NOMO-1 treated with DMSO at 0.1 percent for 48 hours (cell line): Measurements from ENCODE around the gene XYLT1.

Experiments
- DNase-seq: peaks from one replicate; lab custom pipeline; 2025; ENCODE audit not compliant: unreplicated experiment; lab: John Stamatoyannopoulos, UW

Gene XYLT1

DNA sequence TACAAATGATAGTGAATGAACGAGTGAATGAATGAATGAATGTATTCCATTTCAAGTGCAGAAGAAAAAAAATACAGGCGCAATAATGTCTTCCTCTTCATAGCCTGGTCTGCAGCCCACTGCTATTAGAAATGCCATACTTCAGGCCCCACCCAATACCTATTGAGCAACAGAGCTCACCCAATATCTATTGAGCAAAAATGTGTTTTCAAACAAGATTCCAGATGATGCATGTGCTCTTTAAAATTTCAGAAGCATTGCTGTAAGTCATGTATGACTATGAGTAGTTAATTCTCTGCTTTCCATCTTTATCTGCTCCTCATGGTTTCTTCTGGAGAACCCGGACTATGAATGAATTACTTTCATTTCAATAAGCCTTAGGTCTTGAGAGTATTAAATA, 308.2 kb downstream of the XYLT1 start:
- DNase-seq = peak; percentile 47

DNA sequence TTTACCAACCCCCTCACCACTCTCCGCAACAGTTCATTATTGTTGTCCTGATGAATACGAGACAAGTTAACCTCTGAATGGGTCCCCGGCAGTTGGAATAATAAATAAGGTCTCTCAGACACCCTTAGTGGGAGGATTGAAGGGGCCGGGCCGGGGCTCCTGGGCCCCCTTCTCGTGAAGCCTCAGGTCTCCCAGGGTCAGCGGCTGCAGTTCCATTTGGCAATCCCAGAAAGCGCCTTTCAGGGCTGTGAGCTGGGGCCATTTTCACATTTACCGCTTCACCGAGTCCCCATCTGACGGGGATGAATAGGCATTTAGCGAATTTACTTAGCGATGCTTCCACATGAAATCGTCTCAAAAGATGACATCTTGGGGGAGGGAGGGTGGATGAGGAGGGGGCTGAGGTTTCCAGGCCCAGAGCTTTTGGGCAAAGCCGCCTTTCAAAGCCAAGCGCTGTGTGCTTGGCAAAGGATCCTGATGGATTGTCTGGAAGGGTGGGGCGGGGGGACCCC, 309.8 kb downstream of the XYLT1 start:
- no peak for DNase-seq

DNA sequence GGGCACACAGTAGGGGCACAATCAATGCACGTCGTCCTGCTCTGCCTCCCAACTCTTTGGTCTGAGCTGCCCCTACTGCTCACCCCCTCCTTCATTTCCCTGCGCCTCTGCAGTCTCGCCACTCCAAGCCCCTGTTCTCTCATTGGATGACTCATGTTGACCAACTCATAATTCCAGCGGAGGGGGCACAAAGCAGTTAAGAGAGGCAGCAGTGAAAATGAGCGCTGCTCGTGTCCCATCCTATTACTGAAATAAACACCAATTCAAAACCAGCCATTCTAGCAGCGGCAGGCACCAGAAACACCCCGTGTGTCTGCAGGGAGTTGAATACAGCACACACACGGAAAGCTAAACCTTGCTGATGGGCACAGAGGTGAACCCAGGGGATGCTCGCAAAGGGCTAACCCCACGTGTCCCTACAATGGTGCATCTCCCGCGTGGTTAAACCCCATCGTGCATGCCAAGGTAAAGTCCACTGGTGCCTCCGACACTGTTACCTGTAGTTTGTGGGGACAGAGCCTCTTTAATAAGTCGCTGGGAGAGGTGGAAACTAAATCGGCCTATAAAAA, 310.4 kb downstream of the XYLT1 start:
- DNase-seq = no peak

DNA sequence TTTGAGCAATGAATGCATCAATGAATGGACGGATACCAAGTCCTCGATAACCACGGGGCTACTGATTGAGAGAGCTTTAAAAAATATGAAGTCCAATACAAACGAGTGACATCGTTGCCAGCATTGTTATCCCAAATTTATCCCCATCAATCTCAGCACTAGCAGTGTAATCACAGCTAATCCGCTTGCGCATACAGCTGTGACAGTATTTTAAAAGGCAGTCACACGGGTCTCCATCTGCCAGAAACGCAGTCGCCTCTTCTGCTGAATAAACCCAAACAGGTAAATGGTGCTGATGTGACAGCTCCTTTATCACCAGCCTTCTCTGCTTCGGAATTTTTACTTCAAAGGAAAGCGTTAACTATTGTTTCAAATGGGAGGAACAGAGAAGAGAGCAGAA, 311.1 kb downstream of the XYLT1 start:
- no peak for DNase-seq

DNA sequence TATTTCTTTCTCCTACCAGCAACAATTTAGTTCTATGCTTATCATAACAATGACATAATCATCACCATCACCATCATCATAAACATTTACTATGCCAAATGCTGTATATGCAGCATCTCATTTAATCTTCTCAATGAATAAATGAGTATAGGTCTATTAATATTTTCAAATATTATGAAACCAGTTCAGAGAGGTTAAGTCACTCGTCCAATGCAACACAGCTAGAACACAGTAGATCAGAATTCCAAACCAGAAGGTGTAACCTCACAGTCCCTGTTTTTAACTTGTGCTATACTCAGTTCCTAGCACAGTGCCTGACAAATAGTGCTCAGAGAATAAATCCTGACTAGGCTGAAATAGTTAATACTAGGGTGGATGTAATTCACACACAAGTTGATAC, 314.8 kb downstream of the XYLT1 start:
- DNase-seq = no peak

DNA sequence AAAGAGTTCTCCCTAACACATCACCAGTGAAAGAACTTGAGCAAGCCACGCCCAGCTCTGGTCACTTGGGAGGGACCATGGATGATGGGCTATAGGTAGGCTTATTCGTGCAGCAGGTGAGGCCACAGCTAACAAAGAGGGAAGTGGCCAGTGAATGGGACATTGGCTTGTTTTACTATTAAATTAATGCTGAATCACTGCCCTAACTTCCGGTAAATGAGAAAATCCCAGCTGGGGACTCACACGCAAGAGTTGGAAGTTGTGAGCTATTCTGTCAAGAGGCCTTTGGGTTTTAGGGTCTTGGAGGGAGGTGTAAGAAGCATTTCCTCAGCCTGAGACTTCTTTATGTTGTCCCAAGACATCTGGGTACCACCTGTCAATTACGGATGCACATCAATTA, 315.3 kb downstream of the XYLT1 start:
- DNase-seq = peak; percentile 72

DNA sequence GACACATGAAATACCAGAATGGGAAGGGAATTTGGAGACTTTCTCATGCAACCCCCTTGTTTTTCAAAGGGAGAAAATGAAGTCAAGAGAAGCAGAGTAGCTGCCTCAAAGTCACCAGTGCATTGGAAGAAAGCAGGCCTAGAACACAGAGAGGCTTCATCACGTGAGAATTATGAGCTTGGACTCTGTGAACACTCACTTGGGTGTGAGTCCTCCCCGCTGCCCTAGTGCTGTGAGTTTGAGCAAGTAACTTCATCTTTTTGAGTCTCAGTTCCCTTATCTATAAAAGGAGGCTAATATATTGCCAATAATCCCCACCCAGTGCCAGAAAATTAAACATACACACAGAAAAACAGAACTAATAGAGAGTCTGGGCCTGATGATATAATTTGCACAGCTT, 315.8 kb downstream of the XYLT1 start:
- DNase-seq = peak; percentile 79

DNA sequence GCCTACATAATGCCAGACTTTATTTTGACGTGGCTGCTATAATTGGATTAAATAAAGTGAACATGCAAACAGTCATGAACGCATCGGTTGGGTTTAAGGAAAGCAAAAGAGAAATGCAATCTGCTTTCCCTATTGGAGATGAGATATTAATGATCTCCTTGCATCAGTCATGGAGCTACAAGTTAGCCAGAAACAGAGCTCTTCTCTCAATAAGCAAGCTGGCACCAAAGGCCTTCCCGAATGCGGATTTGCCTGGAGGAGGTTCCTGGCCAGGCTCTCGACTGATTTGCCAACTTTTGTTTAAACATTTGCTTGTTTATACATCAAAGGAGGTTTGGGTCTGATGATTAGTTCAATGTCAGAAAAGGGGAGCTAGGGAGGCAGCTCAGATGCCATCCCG, 318.4 kb downstream of the XYLT1 start:
- DNase-seq = no peak

DNA sequence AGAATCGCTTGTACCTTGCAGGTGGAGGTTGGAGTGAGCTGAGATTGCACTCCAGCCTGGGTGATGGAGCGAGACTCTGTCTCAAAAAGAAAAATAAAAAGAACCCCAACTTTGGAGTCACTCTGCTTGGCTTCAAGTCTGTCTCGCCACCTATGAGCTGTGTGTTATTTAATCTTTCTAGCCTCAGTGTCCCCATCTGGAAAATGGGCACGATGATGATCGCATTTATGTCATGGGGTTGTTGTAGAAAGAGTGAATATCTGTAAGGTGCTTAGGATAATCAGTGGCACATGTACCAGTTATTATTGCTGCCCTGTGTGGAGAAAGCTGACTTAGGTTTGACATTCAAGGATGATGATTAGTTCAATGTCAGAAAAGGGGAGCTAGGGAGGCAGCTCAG, 319.4 kb downstream of the XYLT1 start:
- DNase-seq = no peak

DNA sequence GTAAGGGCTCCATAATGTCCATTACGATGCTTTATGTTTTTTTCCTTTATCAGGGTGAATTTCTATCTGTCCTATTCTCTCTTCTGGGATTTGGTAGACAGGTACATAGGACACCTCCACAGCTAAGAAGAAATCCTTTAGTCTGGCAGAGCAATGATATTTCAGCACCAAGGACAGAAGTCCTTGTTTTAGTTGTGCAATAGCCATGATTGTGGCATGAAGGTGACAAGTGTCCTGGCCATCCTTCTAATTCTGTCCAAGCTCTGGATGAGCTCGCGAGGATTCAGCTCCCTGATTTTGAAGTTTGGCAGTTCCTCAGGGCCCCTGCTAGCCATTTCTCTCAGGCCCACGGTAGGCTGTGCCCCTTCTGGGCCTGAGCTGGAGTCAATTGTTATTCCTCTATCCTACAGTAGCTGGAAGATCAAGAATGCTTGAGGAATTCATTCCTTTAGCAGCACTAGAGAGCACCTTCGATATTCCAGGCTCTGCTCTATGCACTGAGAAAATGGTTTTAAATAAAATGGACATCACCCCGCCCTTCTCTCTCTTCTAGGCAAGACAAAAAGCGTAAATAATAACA, 320.8 kb downstream of the XYLT1 start:
- DNase-seq = no peak

DNA sequence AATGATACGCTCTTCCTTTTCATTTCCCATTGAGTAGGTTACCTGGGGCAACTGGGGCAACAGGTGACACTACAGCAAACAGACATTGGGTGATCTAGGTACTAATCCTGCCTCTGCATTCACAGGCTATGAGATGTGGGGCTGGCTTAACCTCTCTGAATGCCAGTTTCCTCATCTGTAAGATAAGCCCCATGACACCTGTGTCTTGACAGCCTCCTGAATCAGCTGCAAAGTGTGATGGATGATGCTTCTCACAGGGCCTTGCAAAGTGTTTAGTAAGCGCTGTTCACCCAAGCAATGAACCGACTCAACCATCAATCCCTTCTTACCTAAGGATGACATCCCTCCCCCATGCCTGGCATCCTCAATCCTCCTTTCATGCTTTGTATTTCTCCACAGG, 322.8 kb downstream of the XYLT1 start:
- DNase-seq = no peak

DNA sequence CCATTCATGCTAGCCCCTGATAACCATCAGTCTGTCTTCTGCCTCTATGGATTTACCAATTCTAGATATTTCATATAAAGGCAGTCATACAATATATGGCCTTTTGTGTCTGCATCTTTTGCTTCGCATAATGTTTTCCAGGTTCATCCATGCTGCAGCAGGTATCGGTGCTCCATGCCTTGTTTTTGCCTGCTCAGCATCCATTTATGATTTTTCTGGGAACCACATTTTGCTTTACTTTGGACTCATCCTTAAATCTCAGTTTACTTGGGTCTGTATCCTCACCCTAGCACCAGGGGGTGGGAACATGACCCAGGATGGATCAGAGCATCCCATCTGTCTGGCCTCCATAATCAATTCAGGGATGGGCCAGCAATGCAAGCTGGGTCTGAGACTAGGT, 325.7 kb downstream of the XYLT1 start:
- DNase-seq = no peak

DNA sequence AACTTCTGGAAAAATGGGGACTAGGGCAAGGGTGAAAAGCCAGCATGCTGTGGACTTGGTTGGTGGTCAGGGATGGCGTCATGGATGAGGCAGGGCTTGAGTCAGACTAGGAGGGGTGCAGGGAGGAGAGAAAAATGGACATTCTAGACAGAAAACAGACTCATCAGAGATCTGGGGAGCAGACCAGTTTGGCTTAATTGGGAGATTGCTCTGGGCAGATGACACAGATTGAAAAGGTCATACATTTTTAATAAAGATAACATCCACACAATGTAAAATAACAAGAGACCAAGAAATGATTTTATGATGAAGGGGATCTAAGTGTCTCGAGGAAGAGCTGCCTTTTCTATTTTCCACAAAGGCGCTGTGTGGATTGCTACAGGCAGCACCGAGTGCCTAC, 326.3 kb downstream of the XYLT1 start:
- DNase-seq = no peak

DNA sequence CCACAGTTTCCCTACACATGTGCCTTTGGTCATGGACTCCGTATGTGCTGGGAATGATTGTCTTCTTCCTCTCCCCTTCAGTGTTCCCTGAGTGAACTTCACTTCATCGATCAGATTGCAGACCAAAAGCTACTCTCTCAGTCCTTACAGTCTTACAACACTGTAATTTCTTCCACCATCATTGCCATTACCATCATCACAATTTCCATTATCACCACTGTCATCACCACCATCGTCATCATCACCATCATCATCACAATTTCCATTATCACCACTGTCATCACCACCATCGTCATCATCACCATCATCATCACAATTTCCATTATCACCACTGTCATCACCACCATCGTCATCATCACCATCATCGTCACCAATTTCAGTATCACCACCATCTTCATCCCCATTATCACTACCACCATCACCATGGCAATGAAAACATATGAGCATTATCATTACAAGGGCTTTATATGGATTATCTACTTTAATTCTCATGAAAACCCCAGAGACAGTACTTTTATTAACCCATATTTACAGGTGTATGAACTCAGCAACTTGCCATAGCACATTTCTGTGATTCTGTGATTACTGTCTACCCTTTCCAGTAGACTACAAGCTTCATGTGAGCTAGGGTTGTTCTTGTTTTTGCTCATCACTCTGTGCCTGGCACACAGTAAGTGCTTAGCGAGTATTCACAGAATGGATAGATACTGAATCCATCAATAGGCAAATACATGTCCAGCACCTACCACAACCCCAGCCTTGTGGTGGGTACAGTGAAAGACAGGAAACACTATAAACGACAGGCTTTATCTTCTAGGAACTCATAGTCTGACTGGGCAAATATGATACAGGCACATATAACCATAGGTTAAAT, 327.0 kb downstream of the XYLT1 start:
- no peak for DNase-seq

DNA sequence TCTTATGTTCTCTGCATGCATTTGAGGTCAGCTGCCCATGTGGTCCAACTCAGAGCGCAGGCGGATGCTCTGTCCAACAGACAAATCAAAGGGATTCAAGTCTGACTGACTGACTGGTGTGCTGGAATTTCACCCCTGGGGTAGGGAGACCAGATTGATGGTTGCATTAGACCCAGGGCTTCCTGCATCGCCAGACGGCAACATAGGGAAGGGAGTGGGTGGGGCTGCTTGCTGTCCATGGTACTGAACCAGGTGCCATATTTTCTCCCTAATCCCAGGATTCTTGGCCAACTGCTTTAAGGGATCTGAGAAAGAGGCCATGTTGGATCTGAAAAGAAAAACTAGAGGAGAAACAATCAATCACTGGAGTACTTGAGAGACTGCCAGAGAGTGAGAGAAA, 332.0 kb downstream of the XYLT1 start:
- DNase-seq = no peak

DNA sequence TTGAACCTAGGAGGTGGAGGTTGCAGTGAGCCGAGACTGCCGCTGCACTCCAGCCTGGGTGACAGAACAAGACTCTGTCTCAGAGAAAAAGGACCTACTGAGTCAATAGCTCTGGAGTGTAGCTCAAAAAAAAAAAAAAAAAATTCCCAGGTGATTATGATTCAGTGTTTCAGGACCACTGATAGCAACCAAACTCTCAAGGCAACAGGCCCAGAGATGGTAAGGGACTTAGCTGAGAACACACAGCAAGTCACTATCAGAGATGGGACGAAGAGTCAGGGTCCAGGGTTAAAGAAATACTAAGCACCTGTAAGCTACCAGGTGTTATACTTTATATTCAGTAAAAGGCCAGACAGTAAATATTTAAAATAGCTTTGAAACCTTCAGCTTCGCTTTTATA, 335.3 kb downstream of the XYLT1 start:
- no peak for DNase-seq

DNA sequence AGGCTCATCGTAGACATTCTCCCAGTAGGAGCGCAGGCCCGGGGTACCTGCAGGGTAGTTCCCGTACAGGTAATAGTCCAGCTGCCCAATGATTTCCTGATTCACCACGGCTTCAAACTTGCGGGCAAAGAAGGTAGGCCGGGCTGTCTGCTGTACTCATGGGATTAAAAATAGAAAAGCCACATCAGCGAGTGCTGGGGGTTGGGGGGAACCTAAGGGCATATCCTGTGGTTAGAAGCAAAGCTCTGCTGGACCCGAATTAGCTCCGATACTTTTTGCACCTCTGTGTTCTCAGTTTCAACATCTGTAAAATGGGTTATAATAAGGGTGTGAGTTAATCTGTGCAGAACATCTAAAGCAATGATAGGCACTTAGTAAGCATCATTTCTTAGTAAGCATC, 336.2 kb downstream of the XYLT1 start:
- no peak for DNase-seq

DNA sequence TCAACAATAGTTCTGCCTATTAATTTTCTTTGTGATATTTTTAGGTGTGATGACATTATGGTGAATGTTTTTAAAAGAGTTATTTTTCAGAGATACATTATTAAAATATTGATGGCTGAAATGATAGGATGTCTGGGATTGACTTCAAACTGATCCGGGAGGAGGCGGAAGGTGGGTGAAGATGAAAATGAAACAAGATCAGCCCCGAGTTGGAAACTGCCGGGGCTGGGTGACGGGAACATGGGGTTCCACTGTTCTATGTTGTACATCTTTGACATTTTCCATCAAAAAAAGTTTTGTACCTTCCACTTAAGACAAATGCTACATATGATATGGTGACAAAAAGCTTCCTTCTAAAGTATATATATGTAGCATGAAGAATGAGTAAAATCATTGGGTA, 336.9 kb downstream of the XYLT1 start:
- no peak for DNase-seq

DNA sequence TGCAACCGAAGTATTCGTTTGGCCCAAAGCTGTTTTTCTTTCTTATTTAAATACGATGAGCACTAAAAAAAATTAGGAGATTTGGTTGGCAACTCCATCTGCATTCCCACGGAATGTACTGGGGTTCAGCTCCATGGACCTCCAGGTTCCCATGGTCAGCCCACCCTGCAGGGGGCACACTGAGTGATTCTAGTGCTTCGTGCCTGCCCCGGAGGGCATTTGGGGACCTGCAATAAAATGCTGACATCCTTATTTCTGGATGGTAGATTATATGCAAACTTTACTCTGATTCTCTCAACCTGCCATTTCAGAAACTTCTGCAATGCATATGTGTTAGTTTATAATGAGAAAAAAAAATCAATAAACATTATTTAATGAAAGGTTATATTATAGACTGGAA, 339.4 kb downstream of the XYLT1 start:
- no peak for DNase-seq

DNA sequence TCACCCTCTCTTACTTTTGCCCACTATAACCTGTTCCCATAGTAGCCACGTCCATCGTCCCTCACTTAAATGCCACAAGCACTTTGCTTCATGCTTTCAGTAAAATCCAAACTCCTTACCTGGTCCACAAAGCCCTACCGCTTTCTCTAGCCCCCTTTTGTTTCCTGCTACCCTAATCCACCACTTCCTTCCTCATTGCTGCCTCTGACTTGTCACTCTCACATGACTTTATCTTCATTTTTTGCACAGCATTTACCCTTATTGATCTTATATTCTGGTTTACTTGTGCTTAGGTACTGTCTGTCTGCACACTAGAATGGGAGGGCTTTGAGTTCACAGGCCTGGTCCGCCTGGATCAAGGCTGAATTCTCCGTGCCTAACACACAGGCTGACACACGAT, 340.0 kb downstream of the XYLT1 start:
- no peak for DNase-seq

DNA sequence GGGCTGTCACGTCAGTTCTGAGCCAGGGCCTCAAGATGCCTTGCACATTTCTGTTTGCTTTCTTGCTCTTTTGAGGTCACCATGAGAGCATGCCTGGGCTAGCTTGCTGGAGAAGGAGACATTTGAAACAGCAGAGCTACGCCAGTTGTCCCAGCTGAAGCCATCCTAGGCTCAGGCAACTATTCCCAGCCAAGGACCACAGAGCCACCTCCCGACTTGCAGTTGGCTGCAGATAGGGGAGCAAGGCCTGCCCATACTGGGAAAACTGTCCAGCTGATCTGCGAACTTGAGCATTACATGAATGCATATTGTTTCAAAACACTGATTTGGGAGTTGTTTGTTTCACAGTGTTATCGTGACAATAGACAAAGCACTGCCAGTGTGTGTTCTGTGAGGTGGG, 340.8 kb downstream of the XYLT1 start:
- no peak for DNase-seq

DNA sequence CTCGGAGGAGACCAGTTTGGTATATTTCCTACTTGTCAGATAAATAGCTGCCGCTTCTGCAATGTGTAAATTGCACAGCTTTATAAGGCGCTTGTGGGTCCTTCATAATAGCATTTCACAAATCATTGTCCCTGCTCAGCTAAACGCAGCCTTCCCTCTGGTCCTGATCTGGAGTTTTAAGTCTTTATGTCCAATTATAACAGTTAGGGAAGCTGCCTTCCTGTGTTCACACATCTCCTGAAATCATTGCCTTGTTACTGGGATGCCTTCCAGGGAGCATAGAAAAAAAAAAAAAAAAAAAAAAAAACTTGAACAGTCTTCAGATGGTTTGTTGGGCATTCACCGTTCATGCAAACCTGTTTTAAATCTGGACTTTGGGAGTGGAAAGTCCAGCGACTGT, 342.0 kb downstream of the XYLT1 start:
- no peak for DNase-seq
